Caco-2 (cell line): ENCODE measurements around the gene FAM120B. TPM values are rescaled to one million over a fixed set of nuclear protein-coding genes. Genes with fewer than 3 reads are reported as not detected.

Source experiments
- BruUV-seq: library from RNA; stranded (reverse); fragments of 400-500 nt; replicated peaks from 2 replicates; lab custom pipeline; 2021; lab: Mats Ljungman, UMichigan
- CTCF ChIA-PET: fragments of 300-600 bp; sonication (Branson Sonifier 250); formaldehyde crosslinking; loops from one replicate; lab custom pipeline; 2022; ENCODE audit warnings: antibody characterized with exemption; lab: Charles Lee
- POLR2A ChIA-PET: fragments of 300-600 bp; sonication (Branson Sonifier 250); formaldehyde crosslinking; loops from one replicate; lab custom pipeline; 2022; ENCODE audit warnings: antibody characterized with exemption; lab: Charles Lee
- DNase-seq, 2 experiments: peaks; one replicate each; pipeline versions ENCODE4 v3.0.0 to v3.0.0-alpha.2; 2020 to 2022
- H3K27me3 ChIP-seq: replicated peaks from 2 replicates; pipeline ENCODE4 v1.6.0; 2011; ENCODE audit warnings: low read length; ENCODE audit not compliant: control insufficient read depth, insufficient read depth
- H3K36me3 ChIP-seq: 2 replicates; pipeline ENCODE4 v1.5.1; 2011; ENCODE audit warnings: low read length; ENCODE audit not compliant: control insufficient read depth, insufficient read depth
- H3K4me1 ChIP-seq: fragments of 250-450 bp; sonication (Bioruptor Pico); 2 replicates; pipeline ENCODE4 v1.5.1; 2020; ENCODE audit warnings: mild to moderate bottlenecking
- H3K4me3 ChIP-seq: 2 replicates; pipeline ENCODE4 v1.5.1; 2011; ENCODE audit warnings: low read depth, mild to moderate bottlenecking, control low read depth, low read length
- H3K9me3 ChIP-seq: fragments of 250-450 bp; sonication (Bioruptor Pico); 2 replicates; pipeline ENCODE4 v1.5.1; 2020; ENCODE audit warnings: mild to moderate bottlenecking, moderate library complexity
- H3K27ac Mint-ChIP-seq: one replicate; pipeline ENCODE4 v1.8.0; 2022; ENCODE audit warnings: mixed read lengths; ENCODE audit not compliant: unreplicated experiment
- H3K27me3 Mint-ChIP-seq: one replicate; pipeline ENCODE4 v1.8.0; 2022; ENCODE audit warnings: mixed read lengths; ENCODE audit not compliant: insufficient read depth, unreplicated experiment
- H3K36me3 Mint-ChIP-seq: one replicate; pipeline ENCODE4 v1.8.0; 2022; ENCODE audit warnings: mild to moderate bottlenecking, mixed read lengths; ENCODE audit not compliant: insufficient read depth, unreplicated experiment
- H3K4me1 Mint-ChIP-seq: one replicate; pipeline ENCODE4 v1.8.0; 2022; ENCODE audit warnings: low read depth, mixed read lengths; ENCODE audit not compliant: unreplicated experiment
- H3K4me3 Mint-ChIP-seq: one replicate; pipeline ENCODE4 v1.8.0; 2022; ENCODE audit warnings: mild to moderate bottlenecking, moderate library complexity, mixed read lengths; ENCODE audit not compliant: unreplicated experiment
- H3K9me3 Mint-ChIP-seq: one replicate; pipeline ENCODE4 v1.8.0; 2022; ENCODE audit warnings: mixed read lengths; ENCODE audit not compliant: unreplicated experiment
- CTCF ChIP-seq, 2 experiments: fragments of 200-600 bp in 1 of 2; IDR thresholded peaks; 1 replicate in 1 of 2; 2 replicates in 1 of 2; pipeline versions ENCODE4 v1.5.1 to v1.8.0; 2011 to 2022; ENCODE audit warnings: antibody characterized with exemption in 1 of 2, control low read depth in 1 of 2, inconsistent platforms in 1 of 2, low read depth in 1 of 2, low read length in 1 of 2, mild to moderate bottlenecking in 1 of 2, moderate library complexity in 1 of 2; ENCODE audit not compliant: insufficient read depth in 1 of 2, severe bottlenecking in 1 of 2, unreplicated experiment in 1 of 2
- intact Hi-C: fragments of 100-400 bp; cut with micrococcal nuclease; formaldehyde crosslinking; loops from one replicate; pipeline ENCODE4 v1.10.0; 2022; ENCODE audit not compliant: unreplicated experiment
- total RNA-seq: library from RNA; stranded (reverse); gene quantifications from 2 replicates; pipeline ENCODE4 v1.2.3, GENCODE V29; 2022

FAM120B gene
- total RNA-seq, 1 experiment from 2014 or later: 21.0 TPM

- H3K9me3 ChIP-seq: no peaks in the 10 kb centered on the region
- no peaks in the 10 kb centered on the region for H3K27me3 ChIP-seq
- no peak for TF ChIP-seq CTCF (IDR thresholded peaks at IDR 0.05; ENCODE audit: insufficient read depth in 1 of 2, low read depth in 1 of 2, low read length in 1 of 2, severe bottlenecking in 1 of 2, unreplicated experiment in 1 of 2)
- Mint-ChIP-seq H3K27me3 (no peaks in the 10 kb centered on the region), H3K4me3 (no peak overlapping the region), H3K4me1 (peaks cover 15% of the 10 kb centered on the region), H3K27ac (no peak overlapping the region), H3K9me3 (no peaks in the 10 kb centered on the region), H3K36me3 (no peaks in the 10 kb centered on the region)
- no peak for DNase-seq
- no peak overlapping the region for H3K4me3 ChIP-seq
- no peaks in the 10 kb centered on the region for H3K36me3 ChIP-seq
- intact Hi-C loops: no loop called here
- no TSS peak for BruUV-seq
- peaks cover 21% of the 10 kb centered on the region for H3K4me1 ChIP-seq
- CTCF ChIA-PET: no interaction called here
- POLR2A ChIA-PET: no interaction called here
Observed at GRCh38 chr6:170273191-170273590, 33.4 kb upstream of the FAM120B start.

- DNase-seq: no peak
- ChIA-PET CTCF (no interaction called here), POLR2A (no interaction called here)
- no peaks in the 10 kb centered on the region for H3K9me3 Mint-ChIP-seq
- BruUV-seq: no TSS peak
- intact Hi-C loops: no loop called here
- no peaks in the 10 kb centered on the region for H3K27me3 Mint-ChIP-seq
- H3K36me3 Mint-ChIP-seq: no peaks in the 10 kb centered on the region
- no peaks in the 10 kb centered on the region for H3K36me3 ChIP-seq
- no peaks in the 10 kb centered on the region for H3K27me3 ChIP-seq
- no peaks in the 10 kb centered on the region for H3K9me3 ChIP-seq
- H3K4me1 Mint-ChIP-seq: peaks cover 15% of the 10 kb centered on the region
- no peak overlapping the region for H3K4me3 Mint-ChIP-seq
- peaks cover 17% of the 10 kb centered on the region for H3K4me1 ChIP-seq
- H3K27ac Mint-ChIP-seq: no peak overlapping the region
- TF ChIP-seq CTCF (IDR thresholded peaks at IDR 0.05; ENCODE audit: insufficient read depth in 1 of 2, low read depth in 1 of 2, low read length in 1 of 2, severe bottlenecking in 1 of 2, unreplicated experiment in 1 of 2): no peak
- no peak overlapping the region for H3K4me3 ChIP-seq
Observed at GRCh38 chr6:170273681-170274080, 32.9 kb upstream of the FAM120B start.

- H3K9me3 Mint-ChIP-seq: no peaks in the 10 kb centered on the region
- Histone ChIP-seq H3K4me1 (peaks cover 8% of the 10 kb centered on the region), H3K9me3 (no peaks in the 10 kb centered on the region), H3K36me3 (no peaks in the 10 kb centered on the region), H3K27me3 (no peaks in the 10 kb centered on the region), H3K4me3 (no peak overlapping the region)
- peaks cover 11% of the 10 kb centered on the region for H3K4me1 Mint-ChIP-seq
- H3K27me3 Mint-ChIP-seq: no peaks in the 10 kb centered on the region
- DNase-seq: no peak
- H3K27ac Mint-ChIP-seq: no peak overlapping the region
- intact Hi-C loops: no loop called here
- H3K36me3 Mint-ChIP-seq: no peaks in the 10 kb centered on the region
- ChIA-PET POLR2A (no interaction called here), CTCF (no interaction called here)
- no peak overlapping the region for H3K4me3 Mint-ChIP-seq
- no peak for TF ChIP-seq CTCF (IDR thresholded peaks at IDR 0.05; ENCODE audit: insufficient read depth in 1 of 2, low read depth in 1 of 2, low read length in 1 of 2, severe bottlenecking in 1 of 2, unreplicated experiment in 1 of 2)
- BruUV-seq: no TSS peak
Observed at GRCh38 chr6:170274713-170275560, 31.6 kb upstream of the FAM120B start.
